Effector CD8-positive, alpha-beta T cell (primary cell): ENCODE measurements around the gene ANGPT4.

Source experiments
- DNase-seq: peaks from one replicate; lab custom pipeline; 2025; lab: John Stamatoyannopoulos, UW

ANGPT4 gene

GRCh38 chr20:939606-940005 lies 23.5 kb upstream of the ANGPT4 start:
- DNase-seq: no peak

- DNase-seq: no peak
Observed at GRCh38 chr20:934186-934840, 18.2 kb upstream of the ANGPT4 start.

GRCh38 chr20:933029-933428 lies 16.9 kb upstream of the ANGPT4 start:
- no peak for DNase-seq

- no peak for DNase-seq
Observed at GRCh38 chr20:931401-931800, 15.3 kb upstream of the ANGPT4 start.

GRCh38 chr20:926670-927069 lies 10.5 kb upstream of the ANGPT4 start:
- no peak for DNase-seq

GRCh38 chr20:925516-925915 lies 9.4 kb upstream of the ANGPT4 start:
- DNase-seq: no peak

GRCh38 chr20:924639-925038 lies 8.5 kb upstream of the ANGPT4 start:
- DNase-seq: no peak

- DNase-seq: no peak
Observed at GRCh38 chr20:922781-923180, 6.6 kb upstream of the ANGPT4 start.

- no peak for DNase-seq
Observed at GRCh38 chr20:921068-921467, 4.9 kb upstream of the ANGPT4 start.

- DNase-seq: no peak
Observed at GRCh38 chr20:920311-920710, 4.2 kb upstream of the ANGPT4 start.

GRCh38 chr20:919491-919916 lies 3.4 kb upstream of the ANGPT4 start:
- DNase-seq: no peak

- no peak for DNase-seq
Observed at GRCh38 chr20:917416-917815, 1.3 kb upstream of the ANGPT4 start.

GRCh38 chr20:916825-917224 lies 691 bp upstream of the ANGPT4 start:
- no peak for DNase-seq

GRCh38 chr20:914727-915498 lies 1.2 kb downstream of the ANGPT4 start:
- DNase-seq: no peak

- no peak for DNase-seq
Observed at GRCh38 chr20:913306-913849, 2.8 kb downstream of the ANGPT4 start.

- DNase-seq: no peak
Observed at GRCh38 chr20:911882-912600, 4.1 kb downstream of the ANGPT4 start.

GRCh38 chr20:910870-911770 lies 5.0 kb downstream of the ANGPT4 start:
- no peak for DNase-seq

GRCh38 chr20:910132-910869 lies 5.8 kb downstream of the ANGPT4 start:
- no peak for DNase-seq

- no peak for DNase-seq
Observed at GRCh38 chr20:909641-910040, 6.5 kb downstream of the ANGPT4 start.

- DNase-seq: no peak
Observed at GRCh38 chr20:906703-907270, 9.3 kb downstream of the ANGPT4 start.
